NAMALWA (cell line): Measurements from ENCODE around the gene SMPDL3A.

Experiments
- DNase-seq: peaks from one replicate; pipeline ENCODE4 v3.0.0-alpha.2; 2015; ENCODE audit warnings: low spot score

SMPDL3A gene

GRCh38 chr6:122775975-122776374 lies 13.1 kb upstream of the SMPDL3A start:
- DNase-seq = no peak

- DNase-seq = no peak
Measured at GRCh38 chr6:122778302-122778701, 10.8 kb upstream of the SMPDL3A start.

GRCh38 chr6:122778985-122779661 lies 9.9 kb upstream of the SMPDL3A start:
- no peak for DNase-seq

- no peak for DNase-seq
Measured at GRCh38 chr6:122779667-122780066, 9.4 kb upstream of the SMPDL3A start, which contains the start of gene FABP7. Gene FABP7, plus strand, starts transcription at chr6:122779716. Its CDS starts 79 bp downstream, at chr6:122779795.

GRCh38 chr6:122780114-122780513 lies 8.9 kb upstream of the SMPDL3A start:
- no peak for DNase-seq

- DNase-seq = no peak
Measured at GRCh38 chr6:122781716-122782115, 7.3 kb upstream of the SMPDL3A start.

- DNase-seq = no peak
Measured at GRCh38 chr6:122783401-122783800, 5.7 kb upstream of the SMPDL3A start.

- no peak for DNase-seq
Measured at GRCh38 chr6:122785891-122786290, 3.2 kb upstream of the SMPDL3A start.

- no peak for DNase-seq
Measured at GRCh38 chr6:122787721-122788120, 1.3 kb upstream of the SMPDL3A start.

GRCh38 chr6:122788208-122788607 lies 850 bp upstream of the SMPDL3A start:
- DNase-seq = no peak

GRCh38 chr6:122788663-122789181 lies 336 bp upstream of the SMPDL3A start:
- DNase-seq = no peak

GRCh38 chr6:122790028-122790422 lies 967 bp downstream of the SMPDL3A start:
- no peak for DNase-seq

GRCh38 chr6:122790423-122791309 lies 1.6 kb downstream of the SMPDL3A start:
- DNase-seq = peak; percentile 35

GRCh38 chr6:122791310-122791679 lies 2.2 kb downstream of the SMPDL3A start:
- no peak for DNase-seq

- no peak for DNase-seq
Measured at GRCh38 chr6:122792766-122793165, 3.7 kb downstream of the SMPDL3A start.

- DNase-seq = no peak
Measured at GRCh38 chr6:122797537-122797936, 8.5 kb downstream of the SMPDL3A start.

- no peak for DNase-seq
Measured at GRCh38 chr6:122798099-122798641, 9.1 kb downstream of the SMPDL3A start.

GRCh38 chr6:122799140-122799745 lies 10.2 kb downstream of the SMPDL3A start:
- DNase-seq = no peak

- DNase-seq = no peak
Measured at GRCh38 chr6:122799916-122800686, 11.0 kb downstream of the SMPDL3A start.

GRCh38 chr6:122800906-122801305 lies 11.8 kb downstream of the SMPDL3A start:
- DNase-seq = no peak

- no peak for DNase-seq
Measured at GRCh38 chr6:122801397-122801796, 12.3 kb downstream of the SMPDL3A start.
